H1 (cell line): ENCODE results near the gene TMEM107. TPM values are rescaled to one million over a fixed set of nuclear protein-coding genes. Genes with fewer than 3 reads are reported as not detected.

Experiments used
- CTCF ChIA-PET: fragments of 300-600 bp; sonication (Branson Sonifier 250); formaldehyde crosslinking; loops from one replicate; lab custom pipeline; 2021; ENCODE audit not compliant: partially characterized antibody; lab: Charles Lee
- POLR2A ChIA-PET: fragments of 300-600 bp; sonication (Branson Sonifier 250); formaldehyde crosslinking; loops from one replicate; lab custom pipeline; 2021; ENCODE audit warnings: inconsistent platforms; ENCODE audit not compliant: partially characterized antibody; lab: Charles Lee
- DNase-seq, 2 experiments: peaks; one replicate each; pipeline versions ENCODE4 v3.0.0 to v3.0.0-alpha.2; 2010 to 2022; ENCODE audit warnings: low spot score in 2 of 2, low read depth in 1 of 2, mixed read lengths in 1 of 2
- FAIRE-seq: peaks from 2 replicates; lab custom pipeline; 2011; peaks lifted over from hg19 to GRCh38; lab: Jason Lieb, UNC
- H2AFZ ChIP-seq: 2 replicates; pipeline ENCODE4 v1.8.1; 2012; ENCODE audit warnings: low read length, inconsistent platforms
- H2AK5ac ChIP-seq: 2 replicates; pipeline ENCODE4 v1.6.1; 2013; ENCODE audit warnings: low read depth, low read length
- H2BK120ac ChIP-seq: replicated peaks from 2 replicates; pipeline ENCODE3; 2013; ENCODE audit warnings: low read depth, low read length, inconsistent platforms
- H2BK12ac ChIP-seq: 2 replicates; pipeline ENCODE4 v1.6.1; 2013; ENCODE audit warnings: low read depth, low read length
- H2BK15ac ChIP-seq: 2 replicates; pipeline ENCODE4 v1.6.1; 2013; ENCODE audit warnings: low read length
- H2BK20ac ChIP-seq: 2 replicates; pipeline ENCODE4 v1.6.1; 2013; ENCODE audit warnings: low read length
- H2BK5ac ChIP-seq: 2 replicates; pipeline ENCODE4 v1.6.1; 2013; ENCODE audit warnings: low read depth, low read length
- H3K14ac ChIP-seq: 2 replicates; pipeline ENCODE4 v1.6.1; 2013; ENCODE audit warnings: inconsistent platforms; ENCODE audit not compliant: insufficient read length
- H3K18ac ChIP-seq: 2 replicates; pipeline ENCODE4 v1.6.1; 2013; ENCODE audit warnings: low read length; ENCODE audit errors: extremely low read depth
- H3K23ac ChIP-seq: 2 replicates; pipeline ENCODE4 v1.6.1; 2013; ENCODE audit warnings: inconsistent platforms; ENCODE audit not compliant: insufficient read length
- H3K23me2 ChIP-seq: 2 replicates; pipeline ENCODE4 v1.6.1; 2013; ENCODE audit warnings: low read depth, low read length
- H3K27ac ChIP-seq: 2 replicates; pipeline ENCODE4 v1.6.1; 2011; ENCODE audit warnings: low read depth, low read length, inconsistent platforms
- H3K27me3 ChIP-seq, 4 experiments: replicated peaks in 1 of 4; 1 replicate in 1 of 4; 2 replicates in 3 of 4; pipeline versions ENCODE4 v1.6.1 to v1.8.1; 2011 to 2013; ENCODE audit warnings: low read length in 3 of 4, mild to moderate bottlenecking in 3 of 4, inconsistent platforms in 2 of 4, mixed read lengths in 2 of 4, moderate library complexity in 1 of 4; ENCODE audit not compliant: control insufficient read depth in 3 of 4, insufficient read depth in 3 of 4; ENCODE audit errors: extremely low read depth in 1 of 4
- H3K36me3 ChIP-seq, 4 experiments: 2 replicates each; pipeline versions ENCODE4 v1.6.1 to v1.8.1; 2011 to 2013; ENCODE audit warnings: mild to moderate bottlenecking in 4 of 4, low read length in 3 of 4, moderate library complexity in 2 of 4, control low read depth in 1 of 4, inconsistent platforms in 1 of 4; ENCODE audit not compliant: insufficient read depth in 4 of 4, control insufficient read depth in 2 of 4
- H3K4ac ChIP-seq: replicated peaks from 2 replicates; pipeline ENCODE3; 2013; ENCODE audit warnings: low read length, low read depth, mixed read lengths, inconsistent platforms; ENCODE audit not compliant: insufficient read length
- H3K4me1 ChIP-seq, 4 experiments: replicated peaks in 1 of 4; 1 replicate in 1 of 4; 2 replicates in 3 of 4; pipeline versions ENCODE4 v1.6.1 to v1.8.1; 2011 to 2013; ENCODE audit warnings: low read length in 3 of 4, inconsistent platforms in 2 of 4, mixed read lengths in 1 of 4; ENCODE audit not compliant: insufficient read depth in 4 of 4, control insufficient read depth in 3 of 4
- H3K4me2 ChIP-seq, 2 experiments: 2 replicates each; pipeline versions ENCODE4 v1.6.1 to v1.8.1; 2011 to 2013; ENCODE audit warnings: low read depth in 2 of 2, low read length in 2 of 2, control low read depth in 1 of 2, inconsistent platforms in 1 of 2, mild to moderate bottlenecking in 1 of 2; ENCODE audit not compliant: insufficient read depth in 1 of 2
- H3K4me3 ChIP-seq, 4 experiments: fragments of 200-600, 300-600 bp in 1 of 4; sonication (generic), shearing (Covaris generic), sonication (Bioruptor Twin) in 1 of 4; 2 replicates each; pipeline versions ENCODE4 v1.5.1 to v1.8.1; 2011 to 2016; ENCODE audit warnings: low read length in 4 of 4, low read depth in 3 of 4, control low read depth in 2 of 4, inconsistent platforms in 2 of 4, mild to moderate bottlenecking in 2 of 4, mixed read lengths in 1 of 4, moderate library complexity in 1 of 4; ENCODE audit not compliant: insufficient read depth in 2 of 4; ENCODE audit errors: extremely low read depth in 1 of 4
- H3K56ac ChIP-seq: replicated peaks from 2 replicates; pipeline ENCODE3; 2013; ENCODE audit warnings: low read depth, mild to moderate bottlenecking, mixed read lengths, low read length, inconsistent platforms; ENCODE audit not compliant: insufficient read length
- H3K79me1 ChIP-seq: 2 replicates; pipeline ENCODE4 v1.6.1; 2013; ENCODE audit warnings: low read depth, low read length, control low read depth
- H3K79me2 ChIP-seq, 2 experiments: 2 replicates each; pipeline versions ENCODE4 v1.6.1 to v1.8.1; 2012 to 2013; ENCODE audit warnings: low read length in 2 of 2, mild to moderate bottlenecking in 2 of 2, inconsistent platforms in 1 of 2; ENCODE audit not compliant: insufficient read depth in 2 of 2, control insufficient read depth in 1 of 2
- H3K9ac ChIP-seq, 4 experiments: replicated peaks in 1 of 4; 1 replicate in 1 of 4; 2 replicates in 3 of 4; pipeline versions ENCODE4 v1.6.1 to v1.8.1; 2011 to 2013; ENCODE audit warnings: low read depth in 3 of 4, low read length in 3 of 4, control low read depth in 2 of 4, mild to moderate bottlenecking in 2 of 4, moderate library complexity in 2 of 4, inconsistent platforms in 1 of 4; ENCODE audit errors: extremely low read depth in 1 of 4
- H3K9me3 ChIP-seq, 2 experiments: 2 replicates each; pipeline versions ENCODE4 v1.6.1 to v1.8.1; 2012 to 2013; ENCODE audit warnings: mild to moderate bottlenecking in 2 of 2, moderate library complexity in 2 of 2, control low read depth in 1 of 2, inconsistent platforms in 1 of 2, low read depth in 1 of 2, low read length in 1 of 2, mixed read lengths in 1 of 2; ENCODE audit not compliant: insufficient read depth in 2 of 2
- H4K20me1 ChIP-seq, 2 experiments: replicated peaks in 1 of 2; 2 replicates each; pipeline versions ENCODE3 to v1.8.1; 2011 to 2013; ENCODE audit warnings: inconsistent platforms in 2 of 2, low read length in 2 of 2, mild to moderate bottlenecking in 1 of 2; ENCODE audit not compliant: insufficient read depth in 2 of 2, control insufficient read depth in 1 of 2
- H4K5ac ChIP-seq: 2 replicates; pipeline ENCODE4 v1.6.1; 2013; ENCODE audit warnings: low read length, low read depth, mixed read lengths, inconsistent platforms; ENCODE audit not compliant: insufficient read length
- H4K8ac ChIP-seq: 2 replicates; pipeline ENCODE4 v1.8.0; 2013; ENCODE audit warnings: mild to moderate bottlenecking, moderate library complexity, low read length, inconsistent platforms; ENCODE audit not compliant: insufficient read depth; ENCODE audit errors: extremely low read depth
- H4K91ac ChIP-seq: replicated peaks from 2 replicates; pipeline ENCODE3; 2013; ENCODE audit warnings: low read length, mixed read lengths, inconsistent platforms; ENCODE audit not compliant: insufficient read length
- CBX5 ChIP-seq: fragments of 300-800, 300-1000 bp; sonication (generic); IDR thresholded peaks from 2 replicates; pipeline ENCODE4 v1.7.1; 2016; ENCODE audit warnings: antibody characterized with exemption, low read length, low read depth
- HDAC6 ChIP-seq: IDR thresholded peaks from one replicate; pipeline ENCODE4 v1.7.1; 2012; ENCODE audit warnings: low read depth, mild to moderate bottlenecking, inconsistent platforms, low read length, moderate library complexity
- JUND ChIP-seq: IDR thresholded peaks from 2 replicates; pipeline ENCODE4 v1.6.1; 2011; ENCODE audit warnings: mild to moderate bottlenecking, improper control_type of control experiment, low read length
- RBBP5 ChIP-seq: IDR thresholded peaks from 2 replicates; pipeline ENCODE4 v1.7.1; 2012; ENCODE audit warnings: low read depth, mild to moderate bottlenecking, inconsistent platforms, low read length, moderate library complexity, borderline replicate concordance
- WGBS, 2 experiments: shearing (Covaris generic) in 1 of 2; methylation state at CpG; one replicate each; pipeline versions ENCODE4 v1.1.6 to v1.1.7; 2013 to 2015; ENCODE audit warnings: low lambda C conversion rate in 2 of 2, mixed read lengths in 2 of 2, inconsistent platforms in 1 of 2, low coverage in 1 of 2, missing lambda C conversion rate in 1 of 2; ENCODE audit not compliant: insufficient replicate concordance in 2 of 2, insufficient coverage in 1 of 2, insufficient read length in 1 of 2; ENCODE audit errors: extremely low coverage in 1 of 2, missing lambda C conversion rate in 1 of 2; 5-methylcytosine and 5-hydroxymethylcytosine counted together
- long read RNA-seq, 2 experiments: library from RNA in 1 of 2; library from capped mRNA in 1 of 2; stranded (forward); transcript quantifications; one replicate each; pipeline ENCODE4 v2.0.0, GENCODE V29; 2021; ENCODE audit warnings: inconsistent platforms in 1 of 2
- polyA minus RNA-seq, 3 experiments: library from RNA; depleted of rRNA, polyadenylated mRNA; stranded (reverse); fragments of >200 nt; gene quantifications; 1 replicate in 2 of 3; 2 replicates in 1 of 3; pipeline ENCODE4 v1.2.3, GENCODE V29; 2011
- polyA plus RNA-seq, 7 experiments: library from polyadenylated mRNA; depleted of rRNA in 3 of 7; stranded (reverse) in 5 of 7; unstranded in 2 of 7; fragments of >200 nt in 5 of 7; fragments of 200-250 nt in 2 of 7; gene quantifications; 1 replicate in 5 of 7; 2 replicates in 1 of 7; 4 replicates in 1 of 7; pipeline versions ENCODE4 v1.2.1 to v1.2.3, GENCODE V29; 2011 to 2013; ENCODE audit warnings: missing spikeins in 2 of 7, mixed read lengths in 2 of 7
- total RNA-seq: library from RNA; stranded (reverse); fragmentation: NEBNext Ultra II Directional; extraction: Animal tissue kit (Norgen Biotek cat#: 25700); gene quantifications from 2 replicates; pipeline ENCODE4 v1.2.1, GENCODE V29; 2021
- TF ChIP-seq, protein P1 (sequence below), 3 experiments: IDR thresholded peaks; 1 replicate in 2 of 3; 2 replicates in 1 of 3; pipeline versions ENCODE4 v1.5.1 to v1.6.1; 2011; ENCODE audit warnings: low read length in 3 of 3, mild to moderate bottlenecking in 3 of 3, inconsistent platforms in 2 of 3, low read depth in 1 of 3, moderate library complexity in 1 of 3; ENCODE audit not compliant: insufficient read depth in 1 of 3; ENCODE audit errors: control extremely low read depth in 1 of 3

TMEM107 gene
- total RNA-seq = 17.3 and 17.9 TPM in 2 replicates
- polyA plus RNA-seq (2011; rRNA removed) = 21.4 and 21.5 TPM in 2 replicates
- polyA plus RNA-seq (2011; cell fraction: cytosol; rRNA removed) = 16.0 TPM
- 16.9 TPM for polyA plus RNA-seq (2011; cell fraction: nucleus; rRNA removed)
- 8.9 to 12.0 TPM (median 9.6 TPM) in 4 replicates for polyA plus RNA-seq (2012, experiment 1 of 2)
- 8.0 TPM for polyA plus RNA-seq (2012, experiment 2 of 2)
- 9.6 TPM for polyA plus RNA-seq (2013, experiment 1 of 2)
- polyA plus RNA-seq (2013, experiment 2 of 2) = 10.3 TPM
- 37.4 and 44.0 TPM in 2 replicates for polyA minus RNA-seq (2011; rRNA and poly(A)+ RNA removed)
- 34.1 TPM for polyA minus RNA-seq (2011; cell fraction: cytosol; rRNA and poly(A)+ RNA removed)
- polyA minus RNA-seq (2011; cell fraction: nucleus; rRNA and poly(A)+ RNA removed) = 181 TPM
- long read RNA-seq, experiment 1, partial matches to known transcripts = 0 of 2 reads
- long read RNA-seq, experiment 1, other reads (novel, unspliced or antisense) = 0 of 2 reads
- long read RNA-seq, experiment 2, partial matches to known transcripts = 1 of 3 reads
- long read RNA-seq, experiment 2, other reads (novel, unspliced or antisense) = 0 of 3 reads

DNA sequence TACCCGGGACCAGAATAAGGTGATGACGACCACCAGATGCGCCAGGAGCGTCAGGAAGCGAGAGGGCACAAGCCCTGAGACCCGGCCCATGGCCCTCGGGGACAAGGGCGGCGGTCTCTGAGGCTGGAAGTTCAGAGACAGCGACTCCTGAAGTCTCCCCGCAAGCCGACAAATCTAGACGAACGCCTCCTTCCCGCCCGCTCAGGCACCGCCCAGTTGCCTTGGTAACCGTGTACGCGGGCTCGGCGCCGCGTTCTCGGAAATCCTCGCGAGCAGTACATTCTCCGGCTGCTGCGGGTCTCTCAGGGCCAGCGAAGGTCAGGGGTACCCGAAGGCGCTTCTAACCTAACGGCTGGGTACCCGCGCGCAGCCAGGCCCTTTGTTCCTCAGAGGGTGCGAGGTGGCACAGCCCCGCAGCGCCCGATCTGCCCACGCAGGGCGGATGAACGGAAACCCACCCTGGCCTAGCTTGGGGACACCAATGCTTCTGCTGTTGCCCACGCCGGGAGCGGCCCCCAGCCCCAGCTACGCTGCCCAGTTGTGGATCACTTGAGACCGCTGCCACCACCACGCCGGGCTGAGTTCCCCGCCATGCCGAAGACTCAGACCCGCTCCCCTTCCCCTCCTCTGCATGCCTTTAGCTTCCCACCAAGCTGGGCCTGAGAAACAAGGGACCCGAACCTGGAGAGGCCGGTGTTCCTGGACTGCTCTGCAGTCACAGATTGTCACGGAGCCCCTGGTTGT, at the start of gene TMEM107:
TSS of gene TMEM107 (minus strand) at position 184 of the 744 bp plus-strand sequence. CDS start at position 90, 94 bp downstream.
- Histone ChIP-seq H3K18ac (peak within 1 kb of the TSS; percentile 87), H2BK12ac (peak within 1 kb of the TSS; percentile 80), H4K5ac (peak within 1 kb of the TSS; percentile 57), H3K56ac (peak within 1 kb of the TSS; percentile 42), H4K8ac (peak within 1 kb of the TSS; percentile 69), H3K9me3 (no peaks in the 10 kb centered on the region), H3K27ac (peak within 1 kb of the TSS; percentile 52), H3K4ac (peak within 1 kb of the TSS; percentile 19), H3K14ac (no peak within 1 kb of the TSS), H3K23ac (no peak within 1 kb of the TSS), H3K27me3 (no peaks in the 10 kb centered on the region), H2BK5ac (peak within 1 kb of the TSS; percentile 91), H3K4me2 (peak within 1 kb of the TSS; percentile 78 to 90), H4K91ac (peak within 1 kb of the TSS; percentile 76), H3K79me1 (no peaks in the 10 kb centered on the region), H2AFZ (peak within 1 kb of the TSS; percentile 82; the same call in 1 of the 2 replicates), H3K9ac (peak within 1 kb of the TSS; percentile 70 to 85 (median 76)), H2AK5ac (no peak within 1 kb of the TSS; the same call in 1 of the 2 replicates), H3K4me1 (peaks cover 3 to 13% (median 8%) of the 10 kb centered on the region in 4 experiments), H3K79me2 (no peaks in the 10 kb centered on the region), H2BK15ac (peak within 1 kb of the TSS; percentile 81; the same call in 1 of the 2 replicates), H3K4me3 (peak within 1 kb of the TSS; percentile 60 to 88 (median 69)), H3K23me2 (peaks cover 18% of the 10 kb centered on the region), H2BK20ac (0 out of 2 replicates have a peak within 1 kb of the TSS, but pooled peaks have one; percentile 72), H3K36me3 (no peaks in the 10 kb centered on the region), H4K20me1 (no peaks in the 10 kb centered on the region), H2BK120ac (no peak within 1 kb of the TSS)
- WGBS, 2 experiments = 8% methylated on average over 56 of the region's 56 CpGs; no CpG with 5 or more reads in 1 of the 2 experiments
- DNase-seq (peak in 1 of 2 experiments; percentile 95), FAIRE-seq (no peak)
- ChIA-PET CTCF (interaction anchor here (1.0 to 1.9 kb wide), 8 partner anchors 9 to 115 kb away, joined by 3 to 9 read pairs (median 4); no protein-coding TSS in a partner anchor), POLR2A (interaction anchor here (0.7 to 9.3 kb wide), 11 partner anchors 8 to 58 kb away, joined by 3 to 289 read pairs (median 4); partner anchors contain the start of genes ALOXE3, BORCS6, HES7 and VAMP2)
- TF ChIP-seq CBX5 = no peak
- TF ChIP-seq JUND = no peak
- no peak for TF ChIP-seq HDAC6
- TF ChIP-seq, protein P1, sequence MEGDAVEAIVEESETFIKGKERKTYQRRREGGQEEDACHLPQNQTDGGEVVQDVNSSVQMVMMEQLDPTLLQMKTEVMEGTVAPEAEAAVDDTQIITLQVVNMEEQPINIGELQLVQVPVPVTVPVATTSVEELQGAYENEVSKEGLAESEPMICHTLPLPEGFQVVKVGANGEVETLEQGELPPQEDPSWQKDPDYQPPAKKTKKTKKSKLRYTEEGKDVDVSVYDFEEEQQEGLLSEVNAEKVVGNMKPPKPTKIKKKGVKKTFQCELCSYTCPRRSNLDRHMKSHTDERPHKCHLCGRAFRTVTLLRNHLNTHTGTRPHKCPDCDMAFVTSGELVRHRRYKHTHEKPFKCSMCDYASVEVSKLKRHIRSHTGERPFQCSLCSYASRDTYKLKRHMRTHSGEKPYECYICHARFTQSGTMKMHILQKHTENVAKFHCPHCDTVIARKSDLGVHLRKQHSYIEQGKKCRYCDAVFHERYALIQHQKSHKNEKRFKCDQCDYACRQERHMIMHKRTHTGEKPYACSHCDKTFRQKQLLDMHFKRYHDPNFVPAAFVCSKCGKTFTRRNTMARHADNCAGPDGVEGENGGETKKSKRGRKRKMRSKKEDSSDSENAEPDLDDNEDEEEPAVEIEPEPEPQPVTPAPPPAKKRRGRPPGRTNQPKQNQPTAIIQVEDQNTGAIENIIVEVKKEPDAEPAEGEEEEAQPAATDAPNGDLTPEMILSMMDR (IDR thresholded peaks at IDR 0.05; ENCODE audit: control extremely low read depth in 1 of 3, insufficient read depth in 1 of 3, low read depth in 1 of 3, low read length in 3 of 3) = peak in 1 of 3 experiments; percentile 6; a peak in 1 of 4 replicates
- 0 out of 2 replicates have a peak, but pooled peaks have one; percentile 74 for TF ChIP-seq RBBP5
